A673 (cell line): ENCODE measurements around the gene ANKRD44. TPM values are rescaled to one million over a fixed set of nuclear protein-coding genes. Genes with fewer than 3 reads are reported as not detected.
A peak's percentile ranks its signal among the peaks of the same experiment; 100 is the strongest.

ENCODE experiments used
- Bru-seq: library from RNA; stranded (reverse); fragments of 400-500 nt; gene quantifications from one replicate; lab custom pipeline; 2021; lab: Mats Ljungman, UMichigan
- BruChase-seq, 2 experiments: library from RNA; stranded (reverse); fragments of 400-500 nt; gene quantifications; one replicate each; lab custom pipeline; 2021; lab: Mats Ljungman, UMichigan
- BruUV-seq: library from RNA; stranded (reverse); fragments of 400-500 nt; replicated peaks from 2 replicates; lab custom pipeline; 2021; lab: Mats Ljungman, UMichigan
- CTCF ChIA-PET: fragments of 300-600 bp; sonication (Branson Sonifier 250); formaldehyde crosslinking; loops from one replicate; lab custom pipeline; 2022; ENCODE audit warnings: antibody characterized with exemption; lab: Charles Lee
- POLR2A ChIA-PET: fragments of 300-600 bp; sonication (Branson Sonifier 250); formaldehyde crosslinking; loops from one replicate; lab custom pipeline; 2022; ENCODE audit warnings: antibody characterized with exemption; ENCODE audit not compliant: low non-redundant PET; lab: Charles Lee
- DNase-seq: peaks from one replicate; pipeline ENCODE4 v3.0.0-alpha.2; 2015; ENCODE audit warnings: low spot score
- H3K27ac ChIP-seq: fragments of 200-600 bp; sonication (generic); 2 replicates; pipeline ENCODE4 v1.5.1; 2016; ENCODE audit warnings: mixed run types, low read depth, mild to moderate bottlenecking, mixed read lengths, antibody characterized with exemption, low read length; ENCODE audit not compliant: poor library complexity, severe bottlenecking
- H3K27me3 ChIP-seq: fragments of 200-600 bp; sonication (generic); replicated peaks from 2 replicates; pipeline ENCODE4 v1.6.1; 2017; ENCODE audit warnings: mixed run types, low read depth, mild to moderate bottlenecking, mixed read lengths, antibody characterized with exemption, low read length; ENCODE audit not compliant: insufficient read depth, poor library complexity
- H3K36me3 ChIP-seq: fragments of 200-600 bp; sonication (generic); 2 replicates; pipeline ENCODE4 v1.6.1; 2016; ENCODE audit warnings: mixed run types, mild to moderate bottlenecking, mixed read lengths, antibody characterized with exemption, low read length; ENCODE audit not compliant: insufficient read depth, poor library complexity, severe bottlenecking
- H3K4me1 ChIP-seq: fragments of 200-600 bp; sonication (generic); 2 replicates; pipeline ENCODE4 v1.6.1; 2017; ENCODE audit warnings: mixed run types, mild to moderate bottlenecking, mixed read lengths, antibody characterized with exemption, low read length; ENCODE audit not compliant: insufficient read depth, poor library complexity, severe bottlenecking
- H3K4me3 ChIP-seq: fragments of 200-600 bp; sonication (generic); 2 replicates; pipeline ENCODE4 v1.5.1; 2016; ENCODE audit warnings: low read depth, mixed run types, mild to moderate bottlenecking, mixed read lengths, low read length; ENCODE audit not compliant: poor library complexity, severe bottlenecking
- H3K9me3 ChIP-seq: fragments of 200-600 bp; sonication (generic); 2 replicates; pipeline ENCODE4 v1.6.1; 2016; ENCODE audit warnings: mixed run types, low read depth, mild to moderate bottlenecking, mixed read lengths, antibody characterized with exemption, low read length; ENCODE audit not compliant: poor library complexity, severe bottlenecking
- EZH2 ChIP-seq: fragments of 200-600 bp; sonication (generic); IDR thresholded peaks from 2 replicates; pipeline ENCODE4 v1.6.1; 2017; ENCODE audit warnings: borderline replicate concordance, low read depth, mild to moderate bottlenecking, mixed read lengths, antibody characterized with exemption, low read length; ENCODE audit not compliant: poor library complexity, severe bottlenecking
- intact Hi-C: fragments of 100-400 bp; cut with micrococcal nuclease; formaldehyde crosslinking; loops from one replicate; pipeline ENCODE4 v1.10.0; 2022; ENCODE audit not compliant: unreplicated experiment
- long read RNA-seq: library from polyadenylated mRNA; stranded (forward); transcript quantifications from one replicate; pipeline ENCODE4 v2.0.0, GENCODE V29; 2022
- total RNA-seq: library from RNA; stranded (reverse); gene quantifications from 2 replicates; pipeline ENCODE4 v1.2.3, GENCODE V29; 2021
- TF ChIP-seq, protein P1 (sequence below): fragments of 300-800, 200-600 bp; sonication (generic); conservative IDR thresholded peaks from 2 replicates; pipeline ENCODE4 v1.5.1; 2017; ENCODE audit warnings: low read depth, mild to moderate bottlenecking, antibody characterized with exemption, low read length, moderate library complexity, mixed read lengths

ANKRD44 gene
- 17.0 and 22.2 TPM in 2 replicates for total RNA-seq
- Bru-seq, nascent RNA, result percentile 70 among the genes with signal in this experiment
- percentile 63 among the genes with signal in this experiment for BruChase-seq, experiment 1, labeled RNA remaining after a 2-hour chase
- BruChase-seq, experiment 2, labeled RNA remaining after a 6-hour chase, result percentile 55 among the genes with signal in this experiment
- long read RNA-seq, full-length matches to known transcripts, result 9 of 18 reads
- long read RNA-seq, partial matches to known transcripts, result 4 of 18 reads
- long read RNA-seq, other reads (novel, unspliced or antisense), result 5 of 18 reads

DNA sequence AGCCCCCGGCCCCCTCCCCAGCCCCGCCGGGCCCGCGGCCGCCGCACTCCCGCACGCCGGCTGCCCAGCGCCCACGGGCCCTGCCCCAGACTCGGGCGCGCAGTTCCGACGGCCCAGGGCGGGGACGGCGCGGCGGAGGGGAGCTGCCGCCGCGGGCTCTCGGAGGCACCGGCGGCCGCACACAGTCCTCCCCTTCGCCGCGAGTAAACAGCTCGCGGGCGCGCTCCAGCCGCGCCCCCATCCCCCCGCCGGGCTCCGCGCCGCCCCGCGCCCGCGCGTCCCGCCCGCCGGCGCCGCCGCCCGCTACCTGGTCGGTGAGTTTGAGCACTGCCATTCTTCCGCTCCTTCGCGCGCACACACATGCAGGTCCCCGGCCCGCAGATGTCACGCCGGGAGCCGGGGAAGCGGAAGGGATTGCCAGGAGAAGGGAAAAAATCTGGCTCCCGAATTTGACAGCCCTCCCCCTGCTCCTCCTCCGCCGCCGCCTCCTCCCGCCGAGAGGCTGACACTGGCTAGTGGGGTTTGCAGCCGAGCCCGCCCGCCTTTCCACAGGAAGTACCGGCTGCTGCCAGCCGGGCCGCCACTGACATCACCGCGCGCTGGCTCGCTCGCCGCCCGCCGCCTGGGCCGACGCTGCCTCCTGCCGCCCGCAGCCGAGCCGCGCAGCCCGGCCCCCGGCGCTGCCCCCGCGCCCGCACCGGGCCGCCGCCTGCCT, at the start of gene ANKRD44:
TSS of gene ANKRD44 (minus strand) at position 510 of the 715 bp plus-strand sequence. CDS start at position 334, 176 bp downstream.
- Histone ChIP-seq H3K4me1 (peaks cover 16% of the 10 kb centered on the region), H3K27me3 (no peaks in the 10 kb centered on the region), H3K36me3 (no peaks in the 10 kb centered on the region), H3K27ac (no peak within 1 kb of the TSS), H3K9me3 (no peaks in the 10 kb centered on the region), H3K4me3 (peak within 1 kb of the TSS; percentile 61)
- ChIA-PET CTCF (no interaction called here), POLR2A (no interaction called here)
- no TSS peak for BruUV-seq
- intact Hi-C loops, result loop anchor here (2.0 to 5.0 kb wide), 2 partner anchors 120 to 198 kb away; no protein-coding TSS in a partner anchor
- TF ChIP-seq, protein P1, sequence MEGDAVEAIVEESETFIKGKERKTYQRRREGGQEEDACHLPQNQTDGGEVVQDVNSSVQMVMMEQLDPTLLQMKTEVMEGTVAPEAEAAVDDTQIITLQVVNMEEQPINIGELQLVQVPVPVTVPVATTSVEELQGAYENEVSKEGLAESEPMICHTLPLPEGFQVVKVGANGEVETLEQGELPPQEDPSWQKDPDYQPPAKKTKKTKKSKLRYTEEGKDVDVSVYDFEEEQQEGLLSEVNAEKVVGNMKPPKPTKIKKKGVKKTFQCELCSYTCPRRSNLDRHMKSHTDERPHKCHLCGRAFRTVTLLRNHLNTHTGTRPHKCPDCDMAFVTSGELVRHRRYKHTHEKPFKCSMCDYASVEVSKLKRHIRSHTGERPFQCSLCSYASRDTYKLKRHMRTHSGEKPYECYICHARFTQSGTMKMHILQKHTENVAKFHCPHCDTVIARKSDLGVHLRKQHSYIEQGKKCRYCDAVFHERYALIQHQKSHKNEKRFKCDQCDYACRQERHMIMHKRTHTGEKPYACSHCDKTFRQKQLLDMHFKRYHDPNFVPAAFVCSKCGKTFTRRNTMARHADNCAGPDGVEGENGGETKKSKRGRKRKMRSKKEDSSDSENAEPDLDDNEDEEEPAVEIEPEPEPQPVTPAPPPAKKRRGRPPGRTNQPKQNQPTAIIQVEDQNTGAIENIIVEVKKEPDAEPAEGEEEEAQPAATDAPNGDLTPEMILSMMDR, result 0 out of 2 replicates have a peak, but pooled peaks have one; percentile 26
- no peak for TF ChIP-seq EZH2
- DNase-seq, result peak; percentile 92

DNA sequence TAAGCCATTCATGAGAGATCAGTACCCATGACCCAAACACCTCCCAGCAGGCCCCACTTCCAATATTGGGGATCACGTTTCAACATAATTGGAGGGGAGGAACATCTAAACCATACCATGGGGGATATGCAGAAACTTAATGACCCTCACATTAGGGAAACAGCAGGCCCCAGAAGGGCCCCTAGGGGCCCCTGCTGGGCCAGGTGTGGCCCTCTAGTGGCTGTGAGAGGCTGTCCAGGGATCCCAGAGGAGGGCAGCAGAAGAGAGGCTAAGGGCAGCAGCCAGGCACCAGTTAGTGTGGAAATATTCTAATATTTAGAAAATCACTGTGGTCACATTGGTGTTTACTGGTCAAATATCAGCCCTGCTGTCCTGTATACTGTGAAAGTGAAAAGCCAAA, 49.3 kb upstream of the ANKRD44 start:
- POLR2A ChIA-PET, result no interaction called here

DNA sequence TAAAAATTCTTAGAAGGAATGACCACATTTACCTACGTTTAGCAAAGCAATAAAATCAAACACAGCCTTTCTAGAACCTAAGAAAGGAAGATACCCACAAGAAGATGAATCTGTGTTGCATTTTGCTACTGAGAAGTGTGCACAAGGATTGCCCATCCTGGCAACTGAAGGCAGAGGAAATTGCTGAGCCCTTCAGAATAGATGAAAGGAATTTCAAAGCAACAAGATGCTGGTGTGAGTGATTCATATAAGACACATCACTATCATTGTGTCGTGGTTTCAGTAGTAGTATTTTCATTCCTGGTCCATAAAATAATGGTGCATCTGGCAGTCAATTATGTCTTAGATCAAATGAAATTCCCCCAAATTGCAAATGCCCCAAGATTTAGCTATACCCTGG, 48.4 kb upstream of the ANKRD44 start:
- DNase-seq, result no peak
- H3K4me3 ChIP-seq, result no peak overlapping the region
- no peaks in the 10 kb centered on the region for H3K27me3 ChIP-seq
- no TSS peak for BruUV-seq
- no peaks in the 10 kb centered on the region for H3K9me3 ChIP-seq
- ChIA-PET CTCF (no interaction called here), POLR2A (no interaction called here)
- intact Hi-C loops, result no loop called here
- no peak overlapping the region for H3K27ac ChIP-seq
- no peaks in the 10 kb centered on the region for H3K4me1 ChIP-seq
- H3K36me3 ChIP-seq, result no peaks in the 10 kb centered on the region
- TF ChIP-seq EZH2, result no peak
- TF ChIP-seq, protein P1, result no peak

More for the DNA sequence above, 49.3 kb upstream of the ANKRD44 start:
- no peak for DNase-seq
- Histone ChIP-seq H3K4me1 (no peaks in the 10 kb centered on the region), H3K27me3 (no peaks in the 10 kb centered on the region), H3K9me3 (no peaks in the 10 kb centered on the region), H3K4me3 (no peak overlapping the region), H3K27ac (no peak overlapping the region), H3K36me3 (no peaks in the 10 kb centered on the region)
- intact Hi-C loops, result no loop called here
- no TSS peak for BruUV-seq
- CTCF ChIA-PET, result no interaction called here
- TF ChIP-seq, protein P1, result peak; percentile 25; the same call in 1 of the 2 replicates
- TF ChIP-seq EZH2, result no peak
